ENCODE data around the gene PHKG2.

The PHKG2 gene

GRCh38 chr16:30797670-30798309, 49.6 kb downstream of the PHKG2 start:
- no peak for DNase-seq (ENCODE audit: low read depth in 2 of 2)
